ENCODE measurements around the gene DCDC1.
"Not testable (repeated sequence)": the region's sequence is repeated elsewhere in the genome, so short reads cannot be mapped to it uniquely, and the experiment has no call there.

The DCDC1 gene

DNA sequence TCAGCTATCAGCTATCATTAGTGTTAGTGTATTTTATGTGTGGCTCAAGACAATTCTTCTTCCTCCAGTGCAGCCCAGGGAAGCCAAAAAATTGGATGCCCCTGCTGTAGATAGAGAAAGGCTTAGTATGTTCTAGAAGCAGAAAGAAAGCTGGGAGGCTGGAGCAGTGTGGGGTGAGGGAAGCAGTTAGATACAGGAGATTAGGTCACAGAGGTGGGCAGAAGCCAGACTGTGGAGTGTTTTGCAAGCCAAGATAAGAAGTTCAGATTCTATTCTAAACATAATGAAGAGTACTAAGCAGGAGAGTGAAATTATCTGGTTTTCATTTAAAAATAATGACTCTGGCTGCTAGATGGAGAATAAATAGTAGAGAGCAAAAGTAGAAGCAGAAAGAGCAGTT lies 381.7 kb downstream of the DCDC1 start:
- no peak for DNase-seq (ENCODE audit: low read depth in 2 of 2)

DNA sequence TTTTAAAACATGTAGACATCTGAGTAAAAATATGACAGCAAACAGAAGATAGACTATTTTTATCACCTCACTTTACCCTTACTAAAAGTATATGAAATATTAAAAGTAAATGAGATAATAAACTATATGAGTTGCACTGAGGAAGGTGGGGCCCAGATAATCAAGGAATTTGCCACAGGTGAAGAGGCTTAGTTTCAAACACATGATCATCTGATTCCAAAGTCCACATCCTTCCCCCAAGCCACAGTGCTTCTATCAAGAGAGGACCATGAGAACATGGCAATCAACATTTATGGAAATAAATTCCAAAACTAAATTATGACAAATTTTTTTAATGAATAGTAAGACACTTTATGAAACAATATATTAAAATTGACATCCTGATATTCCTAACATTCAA lies 384.0 kb downstream of the DCDC1 start:
- DNase-seq (ENCODE audit: low read depth in 2 of 2), result no peak

DNA sequence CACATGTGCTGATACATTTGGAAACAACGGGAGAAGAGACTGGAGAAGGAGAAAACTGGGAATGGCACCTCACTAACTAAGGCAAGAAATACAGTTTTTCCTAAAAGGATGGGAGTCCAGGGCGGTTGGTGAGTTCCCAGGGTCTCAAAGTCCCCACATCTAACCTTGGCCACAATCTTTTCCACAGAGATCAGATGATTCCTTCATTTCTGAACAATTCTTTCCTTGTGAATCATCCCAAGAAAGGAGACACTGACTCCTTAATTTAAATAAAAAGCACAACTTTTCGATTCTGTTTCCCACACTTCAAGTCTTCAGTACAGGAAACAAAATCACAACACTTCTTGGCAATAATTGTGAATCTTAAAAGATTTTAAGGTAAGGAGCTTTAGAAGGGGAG lies 384.7 kb downstream of the DCDC1 start:
- DNase-seq (ENCODE audit: low read depth in 2 of 2), result no peak

DNA sequence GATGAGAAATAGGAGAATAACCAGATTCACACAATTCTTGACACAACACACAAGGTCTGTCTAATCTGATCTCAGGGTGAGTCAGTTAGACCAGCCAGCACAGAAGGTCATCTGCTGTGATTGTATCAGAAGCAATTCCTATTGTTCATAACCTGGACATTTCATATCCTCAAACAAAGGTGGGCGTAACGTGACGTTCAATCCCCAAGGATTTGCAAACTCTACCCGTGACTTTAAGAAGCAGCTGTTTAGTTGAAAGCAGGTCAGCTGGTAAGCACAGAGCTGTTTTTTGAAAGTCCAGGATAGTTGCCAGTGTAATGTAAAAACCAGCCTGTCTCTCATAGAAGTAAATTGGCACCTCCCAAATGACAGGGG lies 385.1 kb downstream of the DCDC1 start:
- no peak for DNase-seq (ENCODE audit: low read depth in 2 of 2)

DNA sequence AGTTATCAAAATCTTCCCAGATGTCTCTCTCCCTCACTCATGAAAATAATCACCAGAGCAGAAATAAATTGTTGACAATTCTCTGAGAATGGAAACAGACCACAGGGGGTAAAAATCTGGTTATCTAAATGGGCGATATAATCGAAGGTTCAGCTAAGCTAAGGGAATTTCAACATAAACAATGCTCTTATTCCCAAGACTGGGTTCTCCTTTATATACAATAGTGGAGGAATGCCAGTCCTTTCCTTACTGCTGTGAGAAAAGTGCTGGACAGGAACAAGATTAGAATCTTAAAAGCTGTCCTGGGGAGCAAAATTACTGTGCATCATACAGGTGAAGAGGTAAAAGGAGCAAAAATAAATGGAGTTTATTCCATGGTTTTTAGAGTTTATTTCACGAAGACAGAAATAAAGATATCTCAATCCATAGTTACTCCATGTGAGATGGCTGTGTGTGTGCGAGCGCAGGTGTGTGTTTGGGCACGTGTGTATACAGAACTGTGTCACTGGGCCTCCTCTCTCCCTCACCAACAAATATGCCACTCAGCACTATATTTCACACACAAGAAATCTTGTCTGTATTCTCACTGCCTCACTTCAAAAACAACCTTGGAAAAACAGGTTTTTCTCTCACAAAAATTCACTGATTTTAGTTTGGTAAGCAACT lies 385.6 kb downstream of the DCDC1 start:
- DNase-seq (ENCODE audit: low read depth in 2 of 2), result no peak

DNA sequence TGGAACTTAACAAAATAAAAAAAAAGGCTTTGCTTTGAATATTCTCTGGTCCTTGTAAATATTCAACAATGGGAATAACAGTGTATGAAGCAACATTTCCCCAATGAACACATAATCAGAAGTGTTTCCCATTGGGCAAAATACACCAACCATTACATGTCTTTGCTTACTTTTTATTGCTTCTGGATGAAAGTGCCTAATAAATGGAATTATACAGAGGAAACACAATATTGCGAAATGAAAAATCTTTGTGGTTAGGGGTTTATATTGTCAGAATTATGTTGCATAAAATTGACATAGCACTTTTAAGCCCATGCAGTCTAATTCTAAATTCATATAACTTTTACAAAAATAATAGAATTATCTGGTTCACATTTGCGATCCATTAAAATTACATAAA lies 386.4 kb downstream of the DCDC1 start:
- no peak for DNase-seq (ENCODE audit: low read depth in 2 of 2)

DNA sequence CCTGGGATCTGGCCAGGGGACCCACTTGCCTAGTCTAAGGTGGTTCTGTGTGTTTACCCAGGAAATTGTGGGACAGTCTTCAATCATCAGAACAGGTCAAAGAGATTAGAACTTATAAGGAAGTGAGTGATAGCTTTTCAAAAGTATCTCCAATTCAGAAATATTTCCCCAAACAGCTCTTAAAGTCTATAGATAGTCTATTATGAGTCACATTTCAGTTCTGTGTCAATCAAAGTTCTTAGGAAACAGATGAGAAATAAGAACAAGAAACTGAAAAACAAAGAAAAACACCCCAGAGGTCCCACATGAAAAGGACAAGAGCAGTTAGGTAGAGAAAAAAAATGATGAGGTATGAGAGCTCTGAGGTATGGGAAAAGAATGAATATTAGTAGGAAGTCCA lies 402.0 kb downstream of the DCDC1 start:
- no peak for DNase-seq (ENCODE audit: low read depth in 2 of 2)

DNA sequence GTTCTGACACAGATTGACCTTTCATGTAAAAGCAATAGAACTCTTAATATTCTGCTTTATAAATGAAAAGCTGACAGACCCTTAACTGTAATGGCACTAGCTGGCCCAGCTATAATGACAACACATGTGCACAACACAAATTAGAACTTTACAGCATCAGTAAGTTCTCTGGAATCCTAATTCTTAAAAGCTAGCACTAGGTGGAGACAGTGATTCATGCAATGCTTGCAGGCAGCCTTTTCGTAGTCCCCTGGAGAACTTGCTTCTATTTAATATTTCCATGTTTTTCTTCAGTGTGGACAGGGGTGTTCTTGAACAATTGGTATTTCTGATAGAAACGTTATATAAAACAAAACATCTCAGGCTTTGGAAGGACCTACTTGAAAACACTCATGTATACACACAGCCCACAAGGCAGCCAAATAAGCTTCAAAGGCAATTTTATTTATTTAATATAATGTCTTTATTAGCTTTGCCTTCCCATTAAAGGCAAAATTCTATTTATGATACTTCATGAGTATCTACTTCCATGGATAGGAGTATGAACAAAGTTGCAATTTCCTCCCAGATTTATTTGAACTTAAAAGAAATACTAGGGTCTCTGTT lies 409.0 kb downstream of the DCDC1 start:
- DNase-seq (ENCODE audit: low read depth in 2 of 2), result no peak

DNA sequence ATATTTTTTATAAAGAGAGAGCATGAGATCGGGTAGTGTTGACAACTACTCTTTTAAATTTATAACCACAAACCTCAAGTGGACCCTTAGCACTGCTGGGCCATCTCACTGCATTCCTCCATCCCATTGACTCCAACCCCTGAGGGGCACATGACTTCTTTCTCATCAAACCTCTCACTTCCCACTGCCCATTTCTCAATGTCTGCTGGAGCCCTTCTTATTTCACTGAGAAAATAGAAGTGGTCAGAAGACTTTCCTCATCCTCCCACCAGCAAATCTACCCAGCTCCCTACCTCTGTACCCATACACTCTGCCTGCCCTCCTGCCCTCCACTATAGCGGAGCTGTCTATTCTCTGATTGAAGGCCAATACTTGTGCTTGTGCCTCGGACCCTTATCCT lies 412.8 kb downstream of the DCDC1 start:
- DNase-seq (ENCODE audit: low read depth in 2 of 2), result no peak

DNA sequence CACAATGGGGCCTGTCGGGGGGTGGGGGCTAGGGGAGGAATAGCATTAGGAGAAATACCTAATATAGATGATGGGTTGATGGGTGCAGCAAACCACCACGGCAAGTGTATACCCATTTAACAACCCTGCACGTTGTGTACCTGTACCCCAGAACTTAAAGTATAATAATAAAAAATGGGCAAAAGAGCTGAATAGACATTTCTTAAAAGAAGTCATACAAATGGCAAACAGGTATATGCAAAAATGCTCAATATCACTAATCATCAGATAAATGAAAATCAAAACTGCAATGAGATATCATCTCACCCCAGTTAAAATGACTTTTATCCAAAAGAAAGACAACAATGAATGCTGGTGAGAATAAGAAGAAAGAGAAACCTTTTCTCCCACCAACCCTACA lies 419.7 kb downstream of the DCDC1 start:
- DNase-seq (ENCODE audit: low read depth in 2 of 2), result no peak

DNA sequence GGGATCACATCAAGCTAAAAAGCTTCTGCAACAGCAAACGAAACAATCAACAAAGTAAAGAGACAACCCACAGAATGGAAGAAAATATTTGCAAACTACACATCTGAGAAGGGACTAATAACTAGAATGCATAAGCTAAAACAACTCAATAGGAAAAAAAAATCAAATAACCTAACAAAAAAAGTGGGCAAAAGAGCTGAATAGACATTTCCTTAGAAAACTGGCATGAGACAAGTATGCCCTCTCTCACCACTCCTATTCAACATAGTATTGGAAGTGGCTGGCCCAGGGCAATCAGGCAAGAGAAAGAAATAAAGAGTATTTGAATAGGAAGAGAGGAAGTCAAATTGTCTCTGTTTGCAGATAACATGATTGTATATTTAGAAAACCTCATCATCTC lies 421.8 kb downstream of the DCDC1 start:
- DNase-seq (ENCODE audit: low read depth in 2 of 2), result not testable (repeated sequence)

DNA sequence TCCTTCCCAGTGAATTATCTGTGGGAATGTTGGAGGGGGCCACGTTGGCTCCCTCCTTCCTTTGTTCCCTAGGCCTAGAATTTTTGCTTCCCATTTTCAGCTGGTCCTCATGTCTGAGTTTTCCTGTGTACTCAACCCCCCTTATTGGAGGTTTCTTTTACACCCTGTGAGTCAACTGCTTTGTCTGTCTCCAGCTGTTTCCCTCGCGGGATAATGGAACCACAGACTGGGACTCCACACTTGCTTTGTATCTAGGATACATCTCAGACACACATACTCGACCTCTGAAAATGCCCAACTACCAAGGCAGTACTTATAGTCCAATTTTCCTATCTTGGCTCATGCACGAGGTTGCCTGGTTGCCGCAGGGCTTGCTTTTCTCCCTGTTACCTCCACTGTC lies 430.7 kb downstream of the DCDC1 start:
- DNase-seq (ENCODE audit: low read depth in 2 of 2), result no peak

DNA sequence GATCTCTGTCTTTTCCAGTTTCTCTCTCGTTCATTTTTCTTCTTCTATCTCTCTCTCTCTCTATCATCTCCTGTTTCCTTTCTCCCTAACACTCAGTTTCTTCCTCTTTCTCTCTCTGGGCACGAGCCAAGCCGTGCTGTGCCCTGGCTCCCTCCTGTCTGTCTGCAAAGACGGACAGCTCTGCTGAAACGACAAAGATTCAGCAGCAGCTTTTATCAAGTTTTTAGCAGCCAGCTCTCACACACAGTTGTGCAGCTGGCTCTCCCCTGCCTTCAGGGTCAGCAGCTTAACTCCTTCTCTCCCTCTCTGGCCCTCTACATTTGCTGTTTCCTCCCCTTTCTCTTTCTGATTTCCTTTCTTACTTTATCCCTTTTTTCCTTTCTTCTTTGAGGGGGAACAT lies 431.4 kb downstream of the DCDC1 start:
- no peak for DNase-seq (ENCODE audit: low read depth in 2 of 2)

DNA sequence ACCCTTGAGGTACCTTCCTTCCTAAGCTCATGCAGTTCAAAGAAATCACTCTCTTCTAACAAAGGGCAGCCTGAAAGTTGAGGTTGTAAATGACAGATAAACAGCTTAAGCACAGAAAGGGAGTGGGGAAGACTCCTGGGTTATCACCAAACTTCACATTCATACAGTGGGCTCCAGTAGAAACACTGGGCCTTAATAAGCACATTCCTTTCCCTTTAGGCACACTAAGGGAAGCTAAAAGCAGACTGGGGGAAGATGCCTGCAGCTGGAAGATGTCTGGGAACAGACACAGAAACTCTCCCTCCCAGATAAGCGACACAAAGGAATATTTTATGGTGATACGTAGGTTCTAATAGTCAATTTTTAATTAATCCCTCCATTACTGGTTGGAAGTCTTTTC lies 433.0 kb downstream of the DCDC1 start:
- no peak for DNase-seq (ENCODE audit: low read depth in 2 of 2)

DNA sequence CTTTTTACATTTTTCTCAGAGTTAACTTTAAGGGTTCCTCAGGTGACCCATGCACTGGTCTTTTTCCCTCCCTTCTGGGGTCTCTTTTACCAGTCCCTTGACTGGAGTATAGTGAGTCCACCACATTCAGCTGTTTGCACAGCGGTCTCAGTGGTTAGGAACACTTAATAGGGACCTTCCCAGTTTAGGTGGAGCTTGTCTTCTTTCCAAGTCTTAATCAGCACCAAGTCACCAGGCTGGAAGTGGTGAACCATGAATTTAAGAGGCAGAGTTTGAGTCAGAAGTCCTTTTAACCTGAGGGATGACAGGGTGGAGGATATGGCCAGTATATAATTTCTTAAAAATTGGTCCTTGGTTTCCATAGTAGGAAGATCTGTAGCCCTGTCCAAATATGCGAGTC lies 433.7 kb downstream of the DCDC1 start:
- no peak for DNase-seq (ENCODE audit: low read depth in 2 of 2)

DNA sequence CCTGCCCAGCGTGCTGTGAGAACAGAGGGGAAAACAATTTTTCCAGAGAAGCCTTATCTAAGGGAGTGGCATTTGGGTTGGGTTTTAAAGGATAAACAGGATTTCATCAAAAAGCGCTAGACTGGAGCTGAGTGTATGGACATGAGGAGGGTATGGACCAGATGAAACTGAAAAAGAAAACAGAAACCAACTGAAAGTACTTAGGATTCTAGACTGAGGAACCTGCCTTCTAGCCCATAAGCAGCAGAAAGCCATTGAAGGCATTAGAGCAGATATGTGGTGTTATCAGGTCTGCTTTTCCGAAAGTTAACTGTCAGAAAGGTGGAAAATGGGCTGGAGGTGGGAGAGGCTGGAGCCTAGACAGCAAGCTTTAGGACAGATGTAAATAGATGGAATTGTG lies 443.4 kb downstream of the DCDC1 start:
- no peak for DNase-seq (ENCODE audit: low read depth in 2 of 2)

DNA sequence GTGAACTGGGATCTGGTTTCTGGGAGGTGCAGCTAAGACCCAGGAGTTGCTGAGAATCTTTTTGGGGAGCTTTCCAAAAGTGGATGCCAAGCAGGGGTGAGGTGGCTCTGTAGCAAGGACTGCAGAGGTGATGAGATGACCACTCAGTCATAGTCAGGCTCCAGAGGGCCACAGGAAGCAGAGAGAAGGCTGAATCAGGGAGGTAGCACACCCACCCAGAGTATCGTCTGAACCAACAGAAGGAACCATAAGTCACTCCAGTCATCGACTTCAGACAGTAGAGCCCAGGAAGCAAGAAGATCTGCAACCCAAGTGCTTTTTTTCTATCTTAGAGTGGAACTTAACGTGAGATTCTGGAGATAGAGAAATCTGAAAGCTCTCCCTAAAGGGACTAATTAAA lies 447.7 kb downstream of the DCDC1 start:
- no peak for DNase-seq (ENCODE audit: low read depth in 2 of 2)

DNA sequence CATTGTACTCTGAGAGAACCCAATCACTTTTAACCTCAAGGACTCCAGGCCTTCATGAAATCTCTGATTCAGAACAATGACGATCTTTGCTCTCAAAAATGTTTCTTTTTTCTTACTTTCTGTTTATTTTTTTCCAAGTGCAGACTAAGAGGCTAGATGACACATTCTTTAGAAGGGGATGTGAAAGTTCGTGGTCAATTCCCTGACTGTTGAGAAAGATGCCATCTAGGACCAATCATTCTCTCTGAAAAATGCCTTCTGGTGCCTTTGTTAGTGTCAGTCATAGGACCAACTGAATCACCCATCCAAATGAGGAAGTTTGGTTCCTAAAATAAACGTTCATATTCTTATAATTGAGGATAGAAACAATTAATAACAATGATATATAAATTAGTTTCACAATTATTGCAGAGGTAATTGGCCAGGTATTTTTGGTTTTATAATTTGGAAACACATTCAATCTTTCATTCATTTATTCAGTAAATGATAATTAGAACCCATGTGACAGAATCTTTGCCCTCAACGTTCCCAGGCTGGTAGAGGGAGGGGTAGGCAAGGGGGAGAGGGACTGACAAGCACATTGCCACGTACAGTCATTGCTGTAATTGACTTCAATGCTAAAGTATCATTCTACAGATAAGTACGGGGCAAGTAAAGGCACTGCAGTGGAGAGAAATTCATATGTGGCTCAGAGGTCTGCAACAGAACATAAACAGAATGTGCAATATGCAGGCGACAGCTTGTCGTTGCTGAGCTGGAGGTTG lies 450.0 kb downstream of the DCDC1 start:
- DNase-seq (ENCODE audit: low read depth in 2 of 2), result no peak

DNA sequence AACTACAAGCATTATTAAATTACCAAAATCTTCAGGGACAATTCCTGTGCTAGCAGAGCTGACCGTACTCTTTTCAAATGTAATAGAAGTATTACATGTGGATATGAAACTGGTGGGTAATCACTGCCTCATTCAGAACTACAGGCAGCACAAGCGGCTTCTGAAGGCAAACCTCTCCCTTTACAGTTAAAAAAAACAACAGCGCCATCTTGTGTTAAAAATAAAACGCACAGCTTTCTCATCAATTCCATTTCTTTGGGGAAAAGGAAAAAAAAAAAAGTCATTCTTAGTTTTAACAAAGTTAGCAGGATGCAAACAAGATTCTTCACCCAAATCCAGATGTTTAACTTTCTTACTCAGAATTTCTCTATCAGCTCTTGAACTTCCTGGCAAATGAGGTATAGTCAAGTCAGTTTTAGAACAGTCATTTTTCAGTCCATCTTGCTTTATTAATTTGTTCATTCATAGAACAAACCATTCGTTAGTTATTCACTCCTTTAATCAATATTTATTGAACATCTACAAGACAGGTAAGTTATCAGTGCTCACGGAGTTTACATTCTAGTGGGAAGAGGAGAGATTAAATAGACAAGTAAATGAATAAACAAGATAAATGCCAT lies 451.6 kb downstream of the DCDC1 start:
- no peak for DNase-seq (ENCODE audit: low read depth in 2 of 2)

DNA sequence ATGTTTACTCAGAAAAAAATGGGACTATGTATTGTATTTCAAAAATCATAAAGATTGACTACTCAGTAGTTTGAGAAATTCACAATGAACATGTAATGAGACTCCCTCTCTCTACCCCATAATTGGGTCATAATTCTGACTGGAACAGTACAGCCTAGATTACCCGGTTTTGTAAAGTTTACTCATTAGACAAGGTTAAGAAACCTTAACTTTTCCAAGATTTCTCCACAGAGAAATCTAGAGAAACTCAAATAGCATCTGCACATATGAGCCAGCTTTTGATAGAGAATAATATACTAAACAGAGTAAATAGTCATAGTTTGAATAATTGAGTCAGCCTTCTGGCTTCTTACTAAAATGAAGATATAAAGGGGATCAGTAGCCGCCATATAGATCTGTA lies 452.3 kb downstream of the DCDC1 start:
- no peak for DNase-seq (ENCODE audit: low read depth in 2 of 2)

DNA sequence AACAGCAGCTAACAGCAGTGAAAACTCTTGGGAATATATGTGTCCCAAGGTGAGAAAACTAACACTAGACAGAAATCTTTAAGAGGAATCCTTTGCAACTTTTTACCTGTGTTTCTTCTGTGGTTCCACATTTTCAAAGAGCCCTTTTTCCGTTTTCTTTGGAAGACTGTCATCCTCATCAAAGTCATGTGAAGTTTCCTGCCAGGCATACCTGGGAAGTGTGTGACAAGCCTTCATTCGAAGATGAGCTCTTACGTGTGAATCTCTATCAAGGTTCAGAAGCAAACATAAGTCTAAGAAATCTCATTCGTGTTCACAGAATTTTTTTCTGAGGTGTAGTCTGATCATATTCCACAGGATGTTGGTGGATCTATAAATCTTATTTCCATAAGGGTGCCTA lies 452.8 kb downstream of the DCDC1 start:
- no peak for DNase-seq (ENCODE audit: low read depth in 2 of 2)

DNA sequence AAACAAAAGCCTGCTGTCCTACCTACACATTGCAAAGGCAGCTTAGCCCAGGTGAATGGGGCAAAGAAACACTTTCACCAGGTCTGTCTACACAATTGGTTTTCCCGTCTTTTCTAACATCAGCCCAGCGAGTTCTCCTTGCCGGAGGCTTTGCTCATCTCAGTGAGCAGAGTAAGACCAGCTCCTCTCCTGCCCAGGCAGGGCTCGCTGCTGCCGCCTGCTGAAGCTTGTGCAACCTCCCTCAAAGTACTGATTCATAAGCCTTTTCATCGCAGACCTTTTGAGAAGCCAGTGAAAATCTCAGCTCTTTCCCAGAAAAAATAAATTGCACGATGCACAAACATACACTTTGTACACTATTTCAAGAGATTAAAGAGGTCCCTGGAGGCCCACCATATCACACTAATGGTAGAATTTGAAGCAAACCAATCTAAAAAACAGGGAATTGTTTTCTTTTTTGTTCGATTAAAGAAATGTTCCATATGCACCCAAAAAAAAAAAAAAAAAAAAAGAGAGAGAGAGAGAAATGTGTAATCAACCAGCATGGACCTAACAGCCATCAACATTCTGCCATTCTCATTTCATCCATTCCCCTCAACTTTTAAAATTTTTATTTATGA lies 455.3 kb downstream of the DCDC1 start:
- no peak for DNase-seq (ENCODE audit: low read depth in 2 of 2)

DNA sequence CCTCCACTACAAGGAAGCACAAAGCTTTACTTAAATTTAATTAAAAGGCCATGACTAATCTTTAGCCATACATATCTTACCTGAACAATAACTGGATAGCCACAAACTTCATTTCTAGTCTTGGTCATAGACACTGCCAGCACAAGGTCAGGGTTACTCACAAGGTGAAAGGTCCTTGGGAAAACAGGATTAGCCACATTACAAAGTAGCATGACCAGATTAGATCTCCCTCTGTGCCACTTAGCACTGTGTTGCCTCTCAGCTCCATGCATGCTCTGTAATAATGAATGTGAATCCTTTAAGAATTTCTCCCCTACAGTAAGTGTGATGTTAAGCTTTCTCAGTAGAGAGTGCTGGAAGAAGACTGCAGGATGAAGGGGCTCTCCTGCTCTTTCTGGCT lies 458.3 kb downstream of the DCDC1 start:
- no peak for DNase-seq (ENCODE audit: low read depth in 2 of 2)
